Pancreas (tissue), 10 donors: ENCODE measurements around the gene DENND5B. TPM values are rescaled to one million over a fixed set of nuclear protein-coding genes. Genes with fewer than 3 reads are reported as not detected.

ENCODE experiments used
- ATAC-seq, 4 donors: fragments of 200-7000 bp; cut with Tn5 transposase; one replicate each; pipeline versions ENCODE4 v1.8.0 to v1.9.1; 2020; ENCODE audit warnings: mild to moderate bottlenecking in 4 of 4, moderate library complexity in 4 of 4
- DNase-seq, 6 donors: peaks; one replicate each; pipeline ENCODE4 v3.0.0-alpha.2; 2020
- FAIRE-seq: peaks from 2 replicates; lab custom pipeline; 2012; peaks lifted over from hg19 to GRCh38; lab: Jason Lieb, UNC
- H3K27ac ChIP-seq, 4 donors: fragments of 200-600 bp; sonication (generic); 1 replicate in 3 of 4; 2 replicates in 1 of 4; pipeline versions ENCODE4 v1.5.0 to v1.8.0; 2020
- H3K27me3 ChIP-seq, 4 donors: fragments of 200-600 bp; one replicate each; pipeline ENCODE4 v1.8.0; 2021
- H3K36me3 ChIP-seq, 3 donors: fragments of 200-600 bp; sonication (generic) in 1 of 3; one replicate each; pipeline versions ENCODE4 v1.5.0 to v1.8.0; 2020 to 2021
- H3K4me1 ChIP-seq, 3 donors: fragments of 200-600 bp; one replicate each; pipeline ENCODE4 v1.8.0; 2021
- H3K4me3 ChIP-seq, 4 donors: fragments of 200-600 bp; sonication (generic) in 2 of 4; one replicate each; pipeline versions ENCODE4 v1.5.0 to v1.8.0; 2020 to 2021
- H3K9me3 ChIP-seq, 4 donors: fragments of 200-600 bp; one replicate each; pipeline ENCODE4 v1.8.0; 2021
- CTCF ChIP-seq, 4 donors: fragments of 200-600 bp; sonication (generic) in 3 of 4; IDR thresholded peaks; one replicate each; pipeline versions ENCODE4 v1.5.0 to v1.8.0; 2021; ENCODE audit warnings: antibody characterized with exemption in 4 of 4
- WGBS, 2 donors: extraction: QIAGEN DNeasy Blood & Tissue Kit; methylation state at CpG; one replicate each; pipeline ENCODE4 v1.1.7; 2013; 5-methylcytosine and 5-hydroxymethylcytosine counted together
- intact Hi-C, 3 donors: fragments of 100-400 bp; cut with DNase I; formaldehyde crosslinking; loops; one replicate each; pipeline versions ENCODE4 v1.11.1 to v1.14.2; 2022
- polyA plus RNA-seq, 2 donors: library from polyadenylated mRNA; stranded (reverse); fragments of 200-250 nt; gene quantifications; one replicate each; pipeline ENCODE4 v1.2.3, GENCODE V29; 2013
- total RNA-seq, 6 donors: library from RNA; stranded (reverse); fragmentation: NEBNext Ultra II Directional in 4 of 6; extraction: Animal tissue kit (Norgen Biotek cat#: 25700) in 4 of 6; gene quantifications; one replicate each; pipeline versions ENCODE4 v1.2.1 to v1.2.4, GENCODE V29; 2021 to 2023
- donor health status: healthy with polysubstance abuse.
- donor health status: DM: no; HTN: no; CAD: no; lungs with moderate emphysema.
- donor health status: DM: no; HTN: no; CAD: no.
- donor health status: control.
- donor health status: control.
- donor health status: Bipolar disorder and iron deficiency.
- donor health status: DM: yes; HTN: yes; CAD: no.
- donor health status: DM: no; HTN: no; CAD: no.
- donor health status: DM: no; HTN: no; CAD: no.
- donor health status: DM: yes; HTN: yes; CAD: no.

Gene DENND5B
- total and polyA plus RNA-seq, 8 donors: 2.4 to 11.3 (median 6.9) TPM

- ATAC-seq (no peak), FAIRE-seq (no peak), DNase-seq (no peak)
- intact Hi-C loops: no loop called here
- Histone ChIP-seq H3K4me1 (peaks cover 0 to 12% (median 5%) of the 10 kb centered on the region in 3 donors), H3K27ac (no peak overlapping the region), H3K36me3 (no peaks in the 10 kb centered on the region), H3K9me3 (no peaks in the 10 kb centered on the region), H3K4me3 (no peak overlapping the region), H3K27me3 (no peaks in the 10 kb centered on the region)
- TF ChIP-seq CTCF (IDR thresholded peaks at IDR 0.05): no peak
- 78 to 90% methylated on average over 6 of the region's 6 CpGs for WGBS, 2 donors
Measured at GRCh38 chr12:31471051-31471450, 119.9 kb downstream of the DENND5B start.

- Histone ChIP-seq H3K36me3 (no peaks in the 10 kb centered on the region), H3K4me1 (peaks cover 0 to 10% (median 5%) of the 10 kb centered on the region in 3 donors), H3K27ac (no peak overlapping the region), H3K27me3 (no peaks in the 10 kb centered on the region), H3K9me3 (no peaks in the 10 kb centered on the region), H3K4me3 (no peak overlapping the region)
- FAIRE-seq: no peak
- ATAC-seq: no peak
- TF ChIP-seq CTCF (IDR thresholded peaks at IDR 0.05): no peak
- DNase-seq: no peak
- intact Hi-C loops: no loop called here
Measured at GRCh38 chr12:31470459-31470858, 120.5 kb downstream of the DENND5B start.

GRCh38 chr12:31466768-31467167 lies 124.2 kb downstream of the DENND5B start:
- Histone ChIP-seq H3K27me3 (no peaks in the 10 kb centered on the region), H3K4me3 (no peak overlapping the region), H3K27ac (no peak overlapping the region), H3K9me3 (no peaks in the 10 kb centered on the region), H3K36me3 (no peaks in the 10 kb centered on the region), H3K4me1 (no peaks in the 10 kb centered on the region)
- intact Hi-C loops: no loop called here
- FAIRE-seq: no peak
- DNase-seq: no peak
- no peak for ATAC-seq
- no peak for TF ChIP-seq CTCF (IDR thresholded peaks at IDR 0.05)

GRCh38 chr12:31465002-31465401 lies 125.9 kb downstream of the DENND5B start:
- ATAC-seq: peak in 1 of 4 donors; percentile 15

GRCh38 chr12:31460024-31460423 lies 130.9 kb downstream of the DENND5B start:
- intact Hi-C loops: no loop called here
- Histone ChIP-seq H3K27me3 (no peaks in the 10 kb centered on the region), H3K36me3 (no peaks in the 10 kb centered on the region), H3K4me1 (no peaks in the 10 kb centered on the region), H3K9me3 (no peaks in the 10 kb centered on the region), H3K27ac (no peak overlapping the region), H3K4me3 (no peak overlapping the region)
- ATAC-seq (no peak), DNase-seq (no peak), FAIRE-seq (no peak)
- 72 to 77% methylated on average over 4 of the region's 4 CpGs for WGBS, 2 donors
- TF ChIP-seq CTCF (IDR thresholded peaks at IDR 0.05): no peak

More at GRCh38 chr12:31465002-31465401, 125.9 kb downstream of the DENND5B start:
- intact Hi-C loops: no loop called here
- no peaks in the 10 kb centered on the region for H3K9me3 ChIP-seq
- no peaks in the 10 kb centered on the region for H3K27me3 ChIP-seq
- H3K27ac ChIP-seq: no peak overlapping the region
- FAIRE-seq: no peak
- H3K36me3 ChIP-seq: no peaks in the 10 kb centered on the region
- DNase-seq: no peak
- H3K4me3 ChIP-seq: no peak overlapping the region
- 97% methylated on average over 2 of the region's 2 CpGs for WGBS, 2 donors
- TF ChIP-seq CTCF (IDR thresholded peaks at IDR 0.05): no peak
- no peaks in the 10 kb centered on the region for H3K4me1 ChIP-seq
